Measurements from ENCODE around the gene PNPLA7. TPM values are rescaled to one million over a fixed set of nuclear protein-coding genes. Genes with fewer than 3 reads are reported as not detected.

PNPLA7 gene
- total and polyA plus RNA-seq, 2 of the 13 experiments (the other 11 are each of a cell fraction or from before 2014, with no cell fraction given): 0.42 to 1.5 TPM

DNA sequence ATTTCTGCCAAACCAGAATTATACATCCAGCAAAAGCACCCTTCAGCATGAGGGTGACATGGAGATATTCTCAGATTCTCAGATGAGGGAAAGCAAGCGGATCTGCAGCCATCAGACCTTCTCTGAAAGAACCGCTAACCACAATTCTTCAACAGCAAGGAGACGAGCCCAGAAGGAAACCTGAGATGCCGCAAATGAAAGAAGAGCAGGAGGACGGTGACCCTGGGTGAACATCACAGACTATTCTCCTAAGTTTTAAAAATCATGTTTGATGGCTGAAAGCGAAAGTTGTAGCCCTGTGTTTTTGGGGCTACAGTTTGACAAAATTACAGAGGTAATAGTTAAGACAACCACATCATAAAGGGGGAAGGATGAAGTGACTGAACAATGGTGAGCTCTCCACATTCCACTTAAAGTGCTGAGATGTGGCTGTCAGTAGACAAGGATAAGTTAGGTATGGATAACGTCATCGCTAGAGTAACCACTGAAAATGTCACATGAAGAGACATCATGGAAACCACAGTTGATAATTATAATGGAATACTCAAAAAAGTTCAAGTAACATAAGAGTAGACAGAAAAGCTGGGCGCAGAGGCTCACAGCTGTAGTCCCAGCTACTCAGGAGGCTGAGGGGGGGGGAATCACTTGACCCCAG is 59.5 kb downstream of the PNPLA7 start:
- Histone ChIP-seq H2AFZ (ENCODE audit: low read length) (no peak overlapping the region), H3K79me2 (ENCODE audit: insufficient read depth, low read length) (no peaks in the 10 kb centered on the region), H3K9ac (ENCODE audit: insufficient read depth, low read depth, low read length) (no peak overlapping the region), H3K27ac (ENCODE audit: extremely low read length, insufficient read depth, low read length) (no peak overlapping the region), H3K4me2 (ENCODE audit: low read depth, low read length) (no peak overlapping the region), H3K4me1 (ENCODE audit: insufficient read depth, low read length) (peaks cover 19% of the 10 kb centered on the region), H3K4me3 (replicated peaks in 1 of 3; ENCODE audit: insufficient read depth in 1 of 3, low read depth in 2 of 3, low read length in 3 of 3) (no peak overlapping the region), H3K36me3 (replicated peaks in 1 of 2; ENCODE audit: control insufficient read depth in 1 of 2, insufficient read depth in 2 of 2, low read length in 2 of 2) (no peaks in the 10 kb centered on the region), H3K27me3 (ENCODE audit: control insufficient read depth in 1 of 2, insufficient read depth in 2 of 2, low read length in 2 of 2) (peaks cover 9 to 43% of the 10 kb centered on the region in 2 experiments), H3K9me3 (ENCODE audit: low read length) (no peaks in the 10 kb centered on the region), H4K20me1 (ENCODE audit: insufficient read depth, low read length) (no peaks in the 10 kb centered on the region)
- no peak for ATAC-seq
- intact Hi-C loops (cut with micrococcal nuclease; ENCODE audit: unreplicated experiment): no loop called here
- CTCF ChIA-PET (ENCODE audit: low intra/inter-chr PET ratio, low total read pairs): no interaction called here
- FAIRE-seq: no peak
- TF ChIP-seq DPF2 (CRISPR knock-in tag; IDR thresholded peaks at IDR 0.05; ENCODE audit: borderline replicate concordance, low read depth) (no peak), KLF13 (CRISPR knock-in tag; IDR thresholded peaks at IDR 0.05) (no peak), ZNF121 (CRISPR knock-in tag; IDR thresholded peaks at IDR 0.05) (no peak), NCOR1 (IDR thresholded peaks at IDR 0.05; ENCODE audit: borderline replicate concordance, low read length) (no peak), CAMTA2 (CRISPR knock-in tag; IDR thresholded peaks at IDR 0.05; ENCODE audit: borderline replicate concordance) (no peak), STAT5B (CRISPR knock-in tag; IDR thresholded peaks at IDR 0.05) (no peak), HOXD1 (CRISPR knock-in tag; IDR thresholded peaks at IDR 0.05) (no peak), REPIN1 (CRISPR knock-in tag; IDR thresholded peaks at IDR 0.05; ENCODE audit: borderline replicate concordance, low read depth) (no peak), RBM39 (IDR thresholded peaks at IDR 0.05; ENCODE audit: low read depth, low read length, poor library complexity, severe bottlenecking) (no peak)
- BruUV-seq (replicated peaks): no TSS peak
- 77% methylated on average over 9 of the region's 9 CpGs for WGBS (ENCODE audit: low lambda C conversion rate)
- in situ Hi-C loops (cut with HindIII; ENCODE audit: extremely low pct_ligation_motif_present, low pct_unique_long_range_greater_than_20kb): no loop called here
- POLR2A ChIA-PET: no interaction called here
- DNase-seq (ENCODE audit: low spot score): no peak

- intact Hi-C loops (cut with micrococcal nuclease; ENCODE audit: unreplicated experiment) (no loop called here), in situ Hi-C loops (cut with HindIII; ENCODE audit: extremely low pct_ligation_motif_present, low pct_unique_long_range_greater_than_20kb) (no loop called here)
- H3K4me2 ChIP-seq (ENCODE audit: low read depth, low read length): no peak overlapping the region
- no peak overlapping the region for H2AFZ ChIP-seq (ENCODE audit: low read length)
- H4K20me1 ChIP-seq (ENCODE audit: insufficient read depth, low read length): no peaks in the 10 kb centered on the region
- FAIRE-seq: no peak
- no peak for DNase-seq (ENCODE audit: low spot score)
- WGBS (ENCODE audit: low lambda C conversion rate): 70% methylated on average over 5 of the region's 6 CpGs
- CTCF ChIA-PET (ENCODE audit: low intra/inter-chr PET ratio, low total read pairs): no interaction called here
- H3K9ac ChIP-seq (ENCODE audit: insufficient read depth, low read depth, low read length): no peak overlapping the region
- POLR2A ChIA-PET: no interaction called here
- no peaks in the 10 kb centered on the region for H3K9me3 ChIP-seq (ENCODE audit: low read length)
- peaks cover 10 to 51% of the 10 kb centered on the region in 2 experiments for H3K27me3 ChIP-seq (ENCODE audit: control insufficient read depth in 1 of 2, insufficient read depth in 2 of 2, low read length in 2 of 2)
- H3K4me1 ChIP-seq (ENCODE audit: insufficient read depth, low read length): peaks cover 30% of the 10 kb centered on the region
- H3K36me3 ChIP-seq (replicated peaks in 1 of 2; ENCODE audit: control insufficient read depth in 1 of 2, insufficient read depth in 2 of 2, low read length in 2 of 2): no peaks in the 10 kb centered on the region
- no peak overlapping the region for H3K4me3 ChIP-seq (replicated peaks in 1 of 3; ENCODE audit: insufficient read depth in 1 of 3, low read depth in 2 of 3, low read length in 3 of 3)
- no peaks in the 10 kb centered on the region for H3K79me2 ChIP-seq (ENCODE audit: insufficient read depth, low read length)
- no peak for ATAC-seq
- H3K27ac ChIP-seq (ENCODE audit: extremely low read length, insufficient read depth, low read length): no peak overlapping the region
- no TSS peak for BruUV-seq (replicated peaks)
- TF ChIP-seq ERF (CRISPR knock-in tag; IDR thresholded peaks at IDR 0.05) (no peak), ONECUT2 (CRISPR knock-in tag; IDR thresholded peaks at IDR 0.05) (no peak), RFX3 (CRISPR knock-in tag; IDR thresholded peaks at IDR 0.05) (no peak), EED (CRISPR knock-in tag; IDR thresholded peaks at IDR 0.05) (no peak), RARG (CRISPR knock-in tag; IDR thresholded peaks at IDR 0.05; ENCODE audit: low read depth) (no peak), ZBTB3 (CRISPR knock-in tag; IDR thresholded peaks at IDR 0.05; ENCODE audit: borderline replicate concordance, low read depth) (no peak), SOX13 (IDR thresholded peaks at IDR 0.05) (no peak), SOX13 (CRISPR knock-in tag; conservative IDR thresholded peaks at IDR 0.05 in 1 of 2, IDR thresholded peaks at IDR 0.05 in 1 of 2) (no peak)
- TF ChIP-seq, protein P1, sequence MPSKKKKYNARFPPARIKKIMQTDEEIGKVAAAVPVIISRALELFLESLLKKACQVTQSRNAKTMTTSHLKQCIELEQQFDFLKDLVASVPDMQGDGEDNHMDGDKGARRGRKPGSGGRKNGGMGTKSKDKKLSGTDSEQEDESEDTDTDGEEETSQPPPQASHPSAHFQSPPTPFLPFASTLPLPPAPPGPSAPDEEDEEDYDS (CRISPR knock-in tag; IDR thresholded peaks at IDR 0.05): no peak
- TF ChIP-seq, protein P2, sequence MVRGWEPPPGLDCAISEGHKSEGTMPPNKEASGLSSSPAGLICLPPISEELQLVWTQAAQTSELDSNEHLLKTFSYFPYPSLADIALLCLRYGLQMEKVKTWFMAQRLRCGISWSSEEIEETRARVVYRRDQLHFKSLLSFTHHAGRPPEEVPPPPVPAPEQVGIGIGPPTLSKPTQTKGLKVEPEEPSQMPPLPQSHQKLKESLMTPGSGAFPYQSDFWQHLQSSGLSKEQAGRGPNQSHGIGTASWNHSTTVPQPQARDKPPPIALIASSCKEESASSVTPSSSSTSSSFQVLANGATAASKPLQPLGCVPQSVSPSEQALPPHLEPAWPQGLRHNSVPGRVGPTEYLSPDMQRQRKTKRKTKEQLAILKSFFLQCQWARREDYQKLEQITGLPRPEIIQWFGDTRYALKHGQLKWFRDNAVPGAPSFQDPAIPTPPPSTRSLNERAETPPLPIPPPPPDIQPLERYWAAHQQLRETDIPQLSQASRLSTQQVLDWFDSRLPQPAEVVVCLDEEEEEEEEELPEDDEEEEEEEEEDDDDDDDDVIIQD (CRISPR knock-in tag; IDR thresholded peaks at IDR 0.05; ENCODE audit: low read depth): no peak
These were observed 61.3 kb downstream of the PNPLA7 start for GRCh38 chr9:137488906-137489305.

All from HepG2 (cell line).